HepG2 (cell line): ENCODE results near the gene DNAJC12. TPM values are rescaled to one million over a fixed set of nuclear protein-coding genes. Genes with fewer than 3 reads are reported as not detected.

Experiments
- ATF2 ChIP-seq: sonication (generic); formaldehyde crosslinking; IDR thresholded peaks from 2 replicates; pipeline ENCODE4 v1.4.0; 2020; ENCODE audit warnings: missing genetic modification reagents
- CREM ChIP-seq, 2 experiments: sonication (generic) in 1 of 2; formaldehyde crosslinking in 1 of 2; IDR thresholded peaks; 2 replicates each; pipeline versions ENCODE4 v1.4.0 to v1.6.1; 2016 to 2020; ENCODE audit warnings: antibody characterized with exemption in 1 of 2, mild to moderate bottlenecking in 1 of 2, missing genetic modification reagents in 1 of 2
- CSRNP1 ChIP-seq: sonication (generic); formaldehyde crosslinking; IDR thresholded peaks from 2 replicates; pipeline ENCODE4 v1.8.1; 2023; ENCODE audit warnings: mild to moderate bottlenecking, missing genetic modification reagents
- FOXO4 ChIP-seq: sonication (generic); formaldehyde crosslinking; conservative IDR thresholded peaks from 2 replicates; pipeline ENCODE4 v1.8.1; 2023; ENCODE audit warnings: missing genetic modification reagents
- GTF2F1 ChIP-seq: fragments of 150-350 bp; IDR thresholded peaks from 2 replicates; pipeline ENCODE4 v1.6.1; 2014; ENCODE audit warnings: low read length
- HCFC1 ChIP-seq: fragments of 150-350 bp; IDR thresholded peaks from 2 replicates; pipeline ENCODE4 v1.6.1; 2014; ENCODE audit warnings: low read depth, low read length
- HNF4G ChIP-seq, 2 experiments: sonication (generic) in 1 of 2; formaldehyde crosslinking in 1 of 2; IDR thresholded peaks; 2 replicates each; pipeline versions ENCODE4 v1.4.0 to v1.6.1; 2011 to 2020; ENCODE audit warnings: borderline replicate concordance in 2 of 2, low read depth in 2 of 2, mild to moderate bottlenecking in 2 of 2, low read length in 1 of 2, missing genetic modification reagents in 1 of 2, moderate library complexity in 1 of 2
- MAF1 ChIP-seq: sonication (generic); formaldehyde crosslinking; IDR thresholded peaks from 2 replicates; pipeline ENCODE4 v1.5.0; 2020; ENCODE audit warnings: missing genetic modification reagents, borderline replicate concordance
- MTF2 ChIP-seq: sonication (generic); formaldehyde crosslinking; IDR thresholded peaks from 2 replicates; pipeline ENCODE4 v1.5.0; 2020; ENCODE audit warnings: missing genetic modification reagents, borderline replicate concordance
- NR2F2 ChIP-seq: IDR thresholded peaks from 2 replicates; pipeline ENCODE4 v1.6.1; 2012; ENCODE audit warnings: low read depth, inconsistent platforms, borderline replicate concordance
- PHF8 ChIP-seq: sonication (generic); formaldehyde crosslinking; IDR thresholded peaks from 2 replicates; pipeline ENCODE4 v1.5.0; 2020; ENCODE audit warnings: missing genetic modification reagents
- POLR2G ChIP-seq: fragments of 200-400 bp; formaldehyde crosslinking; IDR thresholded peaks from 2 replicates; pipeline ENCODE4 v1.6.1; 2018; ENCODE audit warnings: mild to moderate bottlenecking, low read depth, low read length, moderate library complexity
- SKIL ChIP-seq: sonication (generic); formaldehyde crosslinking; IDR thresholded peaks from 2 replicates; pipeline ENCODE4 v1.8.0; 2022; ENCODE audit warnings: missing genetic modification reagents, mild to moderate bottlenecking, moderate library complexity, borderline replicate concordance
- SMAD3 ChIP-seq: sonication (generic); formaldehyde crosslinking; IDR thresholded peaks from 2 replicates; pipeline ENCODE4 v1.4.0; 2020; ENCODE audit warnings: missing genetic modification reagents
- YEATS4 ChIP-seq: sonication (generic); formaldehyde crosslinking; IDR thresholded peaks from 2 replicates; pipeline ENCODE4 v1.4.0; 2020; ENCODE audit warnings: missing genetic modification reagents, borderline replicate concordance
- ZC3H4 ChIP-seq: sonication (generic); formaldehyde crosslinking; IDR thresholded peaks from 2 replicates; pipeline ENCODE4 v1.4.0; 2020; ENCODE audit warnings: missing genetic modification reagents, borderline replicate concordance
- ZFP90 ChIP-seq: sonication (generic); formaldehyde crosslinking; IDR thresholded peaks from 2 replicates; pipeline ENCODE4 v1.8.0; 2022; ENCODE audit warnings: missing genetic modification reagents, mild to moderate bottlenecking, inconsistent platforms, borderline replicate concordance
- ZKSCAN1 ChIP-seq: fragments of 150-350 bp; IDR thresholded peaks from 2 replicates; pipeline ENCODE4 v1.6.1; 2014; ENCODE audit warnings: low read length
- ZNF850 ChIP-seq: sonication (generic); formaldehyde crosslinking; conservative IDR thresholded peaks from 2 replicates; pipeline ENCODE4 v1.9.0; 2021; ENCODE audit warnings: mild to moderate bottlenecking, missing genetic modification reagents
- ZNF891 ChIP-seq: sonication (generic); formaldehyde crosslinking; IDR thresholded peaks from 2 replicates; pipeline ENCODE4 v1.5.0; 2020; ENCODE audit warnings: mild to moderate bottlenecking, missing genetic modification reagents
- ZSCAN12 ChIP-seq: sonication (generic); formaldehyde crosslinking; IDR thresholded peaks from 2 replicates; pipeline ENCODE4 v1.9.0; 2021; ENCODE audit warnings: mild to moderate bottlenecking, missing genetic modification reagents
- polyA plus RNA-seq, 8 experiments: library from polyadenylated mRNA; depleted of rRNA in 3 of 8; stranded (reverse) in 7 of 8; unstranded in 1 of 8; fragments of >200 nt; fragmentation: Illumina TruSeq in 4 of 8; extraction: Trizol in 4 of 8; gene quantifications; 2 replicates each; pipeline versions ENCODE4 v1.2.1 to v1.2.3, GENCODE V29; 2011 to 2016; ENCODE audit warnings: low read depth in 4 of 8, missing spikeins in 1 of 8, mixed read lengths in 1 of 8; ENCODE audit not compliant: insufficient read depth in 1 of 8
- total RNA-seq, 5 experiments: library from RNA; depleted of rRNA; stranded (reverse); fragments of >200 nt; fragmentation: Illumina TruSeq; extraction: Trizol; gene quantifications; 2 replicates each; pipeline ENCODE4 v1.2.3, GENCODE V29; 2016; ENCODE audit warnings: low read depth in 1 of 5

DNAJC12 gene
- total and polyA plus RNA-seq, 2 of the 13 experiments (the other 11 are each of a cell fraction or from before 2014, with no cell fraction given): 11.6 to 43.9 TPM

GRCh38 chr10:67764012-67764822 is 73.8 kb downstream of the DNAJC12 start (continued):
- TF ChIP-seq SKIL (CRISPR knock-in tag) (no peak; the same call in 1 of the 2 replicates), SMAD3 (CRISPR knock-in tag) (peak; percentile 93; the same call in 1 of the 2 replicates), NR2F2 (0 out of 2 replicates have a peak, but pooled peaks have one; percentile 42), ZFP90 (CRISPR knock-in tag) (peak; percentile 29; the same call in 1 of the 2 replicates), FOXO4 (CRISPR knock-in tag) (0 out of 2 replicates have a peak, but pooled peaks have one; percentile 79), ZKSCAN1 (no peak; the same call in none of the 2 replicates), GTF2F1 (0 out of 2 replicates have a peak, but pooled peaks have one; percentile 21), POLR2G (no peak), MTF2 (CRISPR knock-in tag) (peak; percentile 72; the same call in 1 of the 2 replicates), ZSCAN12 (CRISPR knock-in tag) (peak; percentile 26; the same call in 1 of the 2 replicates), CREM (IDR thresholded peaks at IDR 0.05) (no peak), CREM (CRISPR knock-in tag; IDR thresholded peaks at IDR 0.05) (no peak), ZC3H4 (no peak), YEATS4 (CRISPR knock-in tag) (peak; percentile 32; the same call in 1 of the 2 replicates), HCFC1 (peak; percentile 26; the same call in 1 of the 2 replicates), PHF8 (CRISPR knock-in tag) (peak; percentile 53), ZNF891 (peak; percentile 91; the same call in 1 of the 2 replicates), MAF1 (CRISPR knock-in tag) (peak; percentile 98), HNF4G (IDR thresholded peaks at IDR 0.05; ENCODE audit: borderline replicate concordance, low read depth, low read length) (no peak), HNF4G (CRISPR knock-in tag; IDR thresholded peaks at IDR 0.05; ENCODE audit: borderline replicate concordance, low read depth) (peak; percentile 53; the same call in 1 of the 2 replicates), CSRNP1 (CRISPR knock-in tag) (no peak), ZNF850 (CRISPR knock-in tag) (no peak), ATF2 (CRISPR knock-in tag) (peak; percentile 50; the same call in 1 of the 2 replicates)
